Measurements from ENCODE around the gene SELL. TPM values are rescaled to one million over a fixed set of nuclear protein-coding genes. Genes with fewer than 3 reads are reported as not detected.
"Not testable (repeated sequence)": the region's sequence is repeated elsewhere in the genome, so short reads cannot be mapped to it uniquely, and the experiment has no call there.

The SELL gene
- total RNA-seq, 1 donor from 2014 or later = not detected

- H3K9me3 Mint-ChIP-seq = no peaks in the 10 kb centered on the region
- Histone ChIP-seq H3K9ac (no peak overlapping the region), H3F3A (ENCODE audit: low read depth) (no peaks in the 10 kb centered on the region), H3K9me3 (ENCODE audit: low read depth) (no peaks in the 10 kb centered on the region), H3K4me2 (no peak overlapping the region), H3K27me3 (no peaks in the 10 kb centered on the region), H3K36me3 (no peaks in the 10 kb centered on the region), H2AFZ (replicated peaks) (no peak overlapping the region), H3K4me3 (no peak overlapping the region), H3K27ac (no peak overlapping the region), H3K4me1 (no peaks in the 10 kb centered on the region), H4K20me1 (ENCODE audit: low read depth) (no peaks in the 10 kb centered on the region), H3K79me2 (ENCODE audit: low read depth) (no peaks in the 10 kb centered on the region)
- no peak overlapping the region for H3K4me3 Mint-ChIP-seq
- no peaks in the 10 kb centered on the region for H3K36me3 Mint-ChIP-seq
- DNase-seq (ENCODE audit: low spot score) = no peak
- peaks cover 2% of the 10 kb centered on the region for H3K27me3 Mint-ChIP-seq (ENCODE audit: insufficient read depth, low read depth)
- TF ChIP-seq EZH2 (IDR thresholded peaks at IDR 0.05) (no peak), EZH2phosphoT487 (IDR thresholded peaks at IDR 0.05) (no peak), CTCF (IDR thresholded peaks at IDR 0.05) (no peak)
- H3K4me1 Mint-ChIP-seq = no peaks in the 10 kb centered on the region
- H3K27ac Mint-ChIP-seq = no peak overlapping the region
Observed at GRCh38 chr1:169692756-169693460, 18.5 kb downstream of the SELL start.

- no peak overlapping the region for H3K4me3 ChIP-seq
- no peaks in the 10 kb centered on the region for H3K9me3 Mint-ChIP-seq
- no peaks in the 10 kb centered on the region for H3K4me1 Mint-ChIP-seq
- H3K9me3 ChIP-seq (ENCODE audit: low read depth) = no peaks in the 10 kb centered on the region
- H3K36me3 ChIP-seq = no peaks in the 10 kb centered on the region
- no peaks in the 10 kb centered on the region for H3K27me3 ChIP-seq
- H3K9ac ChIP-seq = no peak overlapping the region
- no peaks in the 10 kb centered on the region for H4K20me1 ChIP-seq (ENCODE audit: low read depth)
- H3K27ac ChIP-seq = no peak overlapping the region
- H3K4me3 Mint-ChIP-seq = no peak overlapping the region
- no peak overlapping the region for H3K4me2 ChIP-seq
- DNase-seq (ENCODE audit: low spot score) = no peak
- no peak overlapping the region for H2AFZ ChIP-seq (replicated peaks)
- H3F3A ChIP-seq (ENCODE audit: low read depth) = no peaks in the 10 kb centered on the region
- peaks cover 2% of the 10 kb centered on the region for H3K27me3 Mint-ChIP-seq (ENCODE audit: insufficient read depth, low read depth)
- H3K79me2 ChIP-seq (ENCODE audit: low read depth) = no peaks in the 10 kb centered on the region
- H3K27ac Mint-ChIP-seq = no peak overlapping the region
- TF ChIP-seq EZH2phosphoT487 (IDR thresholded peaks at IDR 0.05) = no peak
- TF ChIP-seq CTCF (IDR thresholded peaks at IDR 0.05) = no peak
- TF ChIP-seq EZH2 (IDR thresholded peaks at IDR 0.05) = no peak
- H3K4me1 ChIP-seq = no peaks in the 10 kb centered on the region
- H3K36me3 Mint-ChIP-seq = no peaks in the 10 kb centered on the region
Observed at GRCh38 chr1:169690489-169690888, 20.9 kb downstream of the SELL start.

DNA sequence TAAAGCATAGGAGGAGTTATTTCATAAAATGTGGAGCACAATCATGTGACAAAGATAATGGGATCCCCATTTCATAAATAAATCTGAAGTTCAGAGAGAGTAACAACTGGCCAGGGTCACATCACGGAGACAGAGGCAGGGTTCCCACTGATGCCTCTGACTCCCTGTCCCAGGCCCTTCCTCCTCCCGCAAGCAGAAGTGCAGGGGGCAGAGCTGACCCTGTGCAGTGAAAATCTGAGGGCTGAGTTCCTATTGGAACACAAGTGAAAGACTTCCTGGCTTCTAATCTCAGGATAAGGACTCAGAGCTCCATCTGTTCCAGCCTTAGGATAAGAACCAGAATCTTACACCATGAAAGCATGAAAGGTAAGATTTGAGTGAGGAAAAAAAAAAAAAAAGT, 22.0 kb downstream of the SELL start:
- Histone ChIP-seq H2AFZ (replicated peaks) (no peak overlapping the region), H3K36me3 (no peaks in the 10 kb centered on the region), H3K4me1 (no peaks in the 10 kb centered on the region), H3K27ac (no peak overlapping the region), H4K20me1 (ENCODE audit: low read depth) (no peaks in the 10 kb centered on the region), H3K4me2 (no peak overlapping the region), H3K4me3 (no peak overlapping the region), H3K9me3 (ENCODE audit: low read depth) (no peaks in the 10 kb centered on the region), H3F3A (ENCODE audit: low read depth) (no peaks in the 10 kb centered on the region), H3K27me3 (no peaks in the 10 kb centered on the region), H3K9ac (no peak overlapping the region), H3K79me2 (ENCODE audit: low read depth) (no peaks in the 10 kb centered on the region)
- peaks cover 2% of the 10 kb centered on the region for H3K27me3 Mint-ChIP-seq (ENCODE audit: insufficient read depth, low read depth)
- no peaks in the 10 kb centered on the region for H3K9me3 Mint-ChIP-seq
- H3K36me3 Mint-ChIP-seq = no peaks in the 10 kb centered on the region
- no peak overlapping the region for H3K4me3 Mint-ChIP-seq
- DNase-seq (ENCODE audit: low spot score) = peak; percentile 3
- no peaks in the 10 kb centered on the region for H3K4me1 Mint-ChIP-seq
- H3K27ac Mint-ChIP-seq = no peak overlapping the region
- TF ChIP-seq EZH2 (IDR thresholded peaks at IDR 0.05) (no peak), CTCF (IDR thresholded peaks at IDR 0.05) (no peak), EZH2phosphoT487 (IDR thresholded peaks at IDR 0.05) (no peak)

DNA sequence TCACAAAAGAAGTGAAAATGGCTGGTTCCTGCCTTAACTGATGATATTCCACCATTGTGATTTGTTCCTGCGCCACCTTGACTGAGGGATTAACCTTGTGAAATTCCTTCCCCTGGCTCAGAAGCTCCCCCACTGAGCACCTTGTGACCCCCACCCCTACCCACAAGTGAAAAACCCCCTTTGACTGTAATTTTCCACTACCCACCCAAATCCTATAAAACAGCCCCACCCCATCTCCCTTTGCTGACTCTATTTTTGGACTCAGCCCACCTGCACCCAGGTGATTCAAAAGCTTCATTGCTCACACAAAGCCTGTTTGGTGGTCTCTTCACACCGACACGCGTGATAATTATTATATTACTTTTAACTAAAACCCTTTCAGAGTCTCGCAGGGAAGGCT, 23.0 kb downstream of the SELL start:
- H3K4me3 Mint-ChIP-seq; H3K27ac ChIP-seq; DNase-seq (ENCODE audit: low spot score); H3K9me3 Mint-ChIP-seq; H3K4me1 Mint-ChIP-seq; H3K27ac Mint-ChIP-seq; H3K27me3 ChIP-seq; H3K36me3 ChIP-seq; H3F3A ChIP-seq (ENCODE audit: low read depth); H3K4me1 ChIP-seq; H4K20me1 ChIP-seq (ENCODE audit: low read depth); H3K79me2 ChIP-seq (ENCODE audit: low read depth); H3K9ac ChIP-seq; H3K4me3 ChIP-seq; H3K9me3 ChIP-seq (ENCODE audit: low read depth); H2AFZ ChIP-seq (replicated peaks); H3K4me2 ChIP-seq; H3K27me3 Mint-ChIP-seq (ENCODE audit: insufficient read depth, low read depth); H3K36me3 Mint-ChIP-seq: not testable (repeated sequence)
